Dermis blood vessel endothelial cell (primary cell): Measurements from ENCODE around the gene SHISA7. TPM values are rescaled to one million over a fixed set of nuclear protein-coding genes. Genes with fewer than 3 reads are reported as not detected.
A peak's percentile ranks its signal among the peaks of the same experiment; 100 is the strongest.
"Not testable (repeated sequence)": the region's sequence is repeated elsewhere in the genome, so short reads cannot be mapped to it uniquely, and the experiment has no call there.

Source experiments
- DNase-seq: peaks from one replicate; pipeline ENCODE4 v3.0.0; 2010
- total RNA-seq: library from RNA; depleted of rRNA; stranded (reverse); fragments of >200 nt; gene quantifications from 2 replicates; pipeline ENCODE4 v1.2.3, GENCODE V29; 2014

The SHISA7 gene
- total RNA-seq, 1 donor from 2014 or later: not detected

DNA sequence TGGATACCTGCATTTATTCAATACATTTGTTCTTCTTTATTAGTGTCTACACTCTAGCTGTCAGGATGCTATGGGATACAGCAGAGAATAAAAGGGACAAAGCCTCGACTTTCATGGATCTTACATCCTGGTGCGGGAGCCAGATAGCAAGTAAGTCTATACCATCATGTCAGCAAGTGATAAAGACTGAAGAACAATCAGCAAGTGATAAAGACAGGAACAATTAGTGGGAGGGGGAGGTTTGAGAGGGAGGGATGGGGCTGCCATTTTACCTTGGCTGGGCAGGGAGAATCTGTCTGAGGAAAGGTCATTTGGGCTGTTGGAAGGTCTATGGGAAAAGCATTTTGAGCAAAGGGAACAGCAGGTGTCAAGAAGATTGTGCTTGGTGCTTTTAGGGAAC lies 32.9 kb downstream of the SHISA7 start:
- DNase-seq: no peak

DNA sequence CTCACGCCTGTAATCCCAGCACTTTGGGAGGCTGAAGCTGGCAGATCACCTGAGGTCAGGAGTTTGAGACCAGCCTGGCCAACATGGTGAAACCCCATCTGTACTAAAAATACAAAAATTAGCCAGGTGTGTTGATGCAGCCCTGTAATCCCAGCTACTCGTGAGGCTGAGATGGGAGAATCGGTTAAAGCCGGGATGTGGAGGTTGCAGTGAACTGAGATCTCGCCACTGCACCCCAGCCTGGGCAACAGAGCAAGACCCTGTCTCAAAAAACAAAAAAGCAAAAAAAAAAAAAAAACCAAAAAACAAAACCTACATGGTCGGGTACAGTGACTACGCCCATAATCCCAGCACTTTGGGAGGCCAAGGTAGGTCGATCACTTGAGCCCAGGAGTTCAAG lies 33.9 kb downstream of the SHISA7 start:
- not testable (repeated sequence) for DNase-seq

DNA sequence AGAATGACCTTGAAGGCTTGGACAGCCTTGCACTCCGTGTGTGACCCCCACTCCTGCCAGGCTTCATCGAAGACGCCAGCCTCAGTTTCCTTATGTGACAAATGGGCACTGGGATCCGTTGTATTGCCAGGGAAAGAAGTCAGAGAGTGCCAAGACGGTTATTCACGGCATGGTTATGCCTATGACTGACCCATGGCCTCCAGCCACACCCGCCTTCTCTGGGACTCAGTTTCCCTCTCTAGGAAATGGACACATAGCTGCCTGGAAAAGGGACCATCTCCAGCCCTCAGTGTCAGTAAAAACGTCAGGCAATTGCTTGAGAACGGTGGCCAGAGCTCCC lies 34.6 kb downstream of the SHISA7 start:
- no peak for DNase-seq

DNA sequence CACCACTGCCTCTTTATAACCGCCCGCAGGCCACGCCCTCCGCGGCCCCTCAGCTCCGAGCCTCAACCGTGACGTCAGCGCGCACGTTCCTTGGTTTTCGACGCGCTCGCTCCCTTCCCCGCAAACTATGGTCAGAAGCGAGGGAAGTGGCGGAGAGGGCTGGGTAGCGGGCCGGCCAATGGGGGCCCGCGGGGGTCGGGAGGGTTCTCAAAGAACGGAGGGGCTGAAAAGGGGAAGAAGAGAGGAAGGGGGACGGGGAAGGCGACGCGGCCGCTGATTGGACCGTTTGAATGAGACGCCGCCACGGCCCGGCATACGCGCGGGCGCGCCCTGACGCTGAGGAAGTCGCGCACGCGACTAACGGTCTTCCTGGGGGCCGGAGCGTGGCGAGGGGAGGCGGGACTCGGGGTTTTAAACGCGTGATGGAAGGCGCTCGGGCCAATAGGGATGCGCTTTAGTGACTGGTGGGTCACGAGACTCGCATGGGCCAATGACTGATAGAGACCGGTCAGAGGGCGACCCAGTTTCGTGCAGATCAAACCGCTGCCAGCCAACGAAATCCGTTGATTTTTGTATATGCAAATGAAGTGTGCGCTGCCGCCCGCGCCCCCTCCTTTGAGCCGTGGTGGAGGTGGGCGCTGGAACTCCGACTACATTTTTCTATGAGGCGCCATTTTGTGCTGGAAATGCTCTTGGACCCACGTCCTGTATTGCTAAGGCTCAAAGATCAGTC lies 35.1 kb downstream of the SHISA7 start:
- peak; percentile 100 for DNase-seq

DNA sequence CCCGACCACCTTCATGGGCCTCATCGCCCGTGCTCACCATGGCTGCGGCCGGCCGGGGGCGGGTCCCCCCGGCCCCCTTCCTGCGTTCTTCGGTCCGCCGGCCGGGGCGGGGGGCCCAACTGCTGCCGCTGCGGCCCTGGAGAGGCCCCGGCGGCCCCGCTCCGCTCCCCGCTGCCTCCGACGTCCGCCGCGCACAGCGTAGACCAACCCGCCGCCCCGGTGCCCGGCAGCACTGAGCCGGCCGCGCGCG lies 35.6 kb downstream of the SHISA7 start, which contains the start of gene UBE2S:
Gene UBE2S (minus strand): TSS at position 239 of the 250 bp plus-strand sequence. CDS start 199 bp downstream, at position 40.
- not testable (repeated sequence) for DNase-seq

DNA sequence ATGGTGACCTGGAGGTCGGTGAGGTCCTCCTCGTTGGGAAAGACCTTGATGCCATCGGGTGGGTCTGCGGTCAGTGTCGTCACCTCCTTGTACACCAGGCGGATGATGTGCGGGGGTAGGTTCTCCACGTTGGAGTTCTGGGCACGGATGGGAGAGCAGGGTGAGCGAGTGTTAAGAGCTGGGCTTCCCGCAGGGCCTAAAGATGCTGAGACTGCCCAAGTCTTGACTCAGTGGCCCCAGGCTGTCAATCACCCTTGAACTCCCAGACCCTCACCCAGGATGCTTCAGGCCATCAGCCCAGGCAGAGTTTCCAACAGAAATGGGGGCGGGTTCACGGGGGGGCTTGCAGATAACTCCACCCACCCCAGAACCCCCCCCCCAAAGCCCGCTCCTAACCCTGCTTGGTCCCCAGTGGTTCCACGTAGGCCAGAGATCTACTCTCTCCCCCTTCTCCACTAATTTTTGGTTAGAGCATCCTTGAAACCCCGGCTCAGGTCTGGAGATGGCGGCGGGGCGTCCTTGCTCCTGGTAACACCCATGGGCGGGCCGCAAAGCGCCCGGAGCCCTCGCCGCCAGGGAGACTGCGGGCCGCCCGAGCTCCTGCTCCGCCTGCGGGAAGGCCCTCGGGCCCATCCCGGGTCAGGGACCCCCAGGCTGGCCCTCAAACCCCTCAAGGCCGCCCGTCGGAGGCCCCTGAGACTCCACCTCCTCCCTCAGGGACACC lies 36.1 kb downstream of the SHISA7 start:
- DNase-seq: peak; percentile 56

DNA sequence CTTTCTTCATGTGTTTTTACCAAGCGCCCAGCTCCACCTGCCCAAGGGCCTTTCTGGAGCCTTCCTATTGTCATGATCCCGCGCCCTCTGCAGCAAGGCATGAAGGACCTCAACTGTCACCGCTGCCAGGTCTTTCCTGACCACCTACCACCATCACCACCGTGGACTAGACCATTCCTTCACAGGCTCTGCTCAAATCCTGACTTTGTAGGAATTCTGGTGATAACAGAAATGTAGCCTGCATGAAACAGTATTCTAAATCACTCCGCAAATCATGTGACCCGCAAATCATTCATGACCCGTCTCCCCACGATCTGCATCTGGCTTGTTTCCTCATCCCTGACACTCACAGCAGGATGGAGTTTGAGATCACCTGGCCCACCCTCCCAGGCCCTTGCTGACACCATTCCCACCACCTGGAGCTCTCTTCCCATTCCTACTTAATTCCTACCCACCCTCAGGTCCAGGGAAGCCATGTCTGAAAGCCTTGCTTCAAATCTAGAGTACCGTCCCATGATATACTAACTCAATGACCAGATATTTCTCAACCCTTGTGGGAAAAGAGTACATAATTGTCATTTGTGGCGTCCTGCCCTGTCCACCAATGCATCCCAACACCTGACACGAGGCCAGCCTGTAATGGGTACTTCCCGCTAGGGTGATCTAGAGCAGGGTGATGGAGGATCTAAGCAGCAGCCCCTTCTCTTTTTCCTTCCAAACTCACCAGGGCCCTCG lies 36.8 kb downstream of the SHISA7 start:
- DNase-seq: no peak

DNA sequence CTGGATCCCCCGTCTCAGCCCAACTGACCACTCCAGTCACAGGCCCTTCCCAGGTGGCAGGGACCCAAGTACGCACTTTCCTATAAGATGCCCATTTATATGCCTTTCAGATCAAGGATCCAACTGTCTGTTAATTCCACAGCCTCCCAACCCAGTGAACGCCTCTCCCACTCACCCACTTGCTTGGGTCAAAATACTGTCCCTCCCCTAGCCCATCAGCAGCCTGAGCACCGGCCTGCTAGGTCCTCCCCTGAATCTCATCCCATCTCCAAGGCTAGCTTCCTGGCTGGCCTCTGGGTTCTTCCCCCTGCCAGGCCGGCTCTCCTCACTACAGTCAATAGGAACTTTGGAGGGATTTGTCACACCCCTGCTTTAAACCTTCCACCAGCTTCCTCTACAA lies 37.5 kb downstream of the SHISA7 start:
- DNase-seq: no peak

DNA sequence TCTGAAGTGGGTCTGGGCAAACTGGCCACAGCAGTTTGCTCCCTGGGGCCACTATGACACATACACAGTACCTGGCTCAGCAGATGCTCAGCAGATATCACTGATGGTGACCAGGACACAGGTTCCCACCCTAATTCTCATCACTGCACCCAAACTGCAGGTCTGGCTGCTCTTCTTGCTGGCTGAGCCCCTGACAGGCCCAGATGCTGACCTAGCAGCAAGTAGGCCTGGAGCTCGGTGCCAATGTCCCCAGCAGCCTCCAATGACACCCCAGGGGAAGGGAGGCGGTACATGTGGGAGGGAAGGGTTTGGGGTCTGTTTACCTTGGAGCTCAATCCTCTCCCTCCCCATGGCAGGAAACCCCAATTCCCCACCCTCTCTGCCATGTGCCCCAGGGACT lies 40.6 kb downstream of the SHISA7 start:
- no peak for DNase-seq

DNA sequence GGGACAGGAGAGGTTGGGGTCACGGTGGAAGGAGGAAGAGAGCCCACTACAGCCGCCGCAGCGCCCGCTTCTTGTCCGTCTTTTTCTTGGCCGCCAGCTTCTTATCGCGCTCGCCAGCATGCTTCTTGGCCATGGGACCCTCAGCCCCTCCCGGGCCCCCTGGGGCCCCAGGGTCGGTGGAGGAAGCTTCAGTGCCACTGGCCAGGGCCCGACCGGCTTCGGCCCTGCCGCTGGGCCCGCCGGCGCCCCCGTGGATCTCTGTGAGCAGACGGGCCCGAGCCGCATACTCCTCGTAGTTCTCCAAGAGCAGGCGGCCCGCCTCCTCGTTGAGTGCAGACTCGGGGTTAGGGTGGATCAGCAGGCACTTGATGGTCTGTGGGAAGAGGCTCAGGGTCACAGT lies 41.7 kb downstream of the SHISA7 start:
- DNase-seq: not testable (repeated sequence)

DNA sequence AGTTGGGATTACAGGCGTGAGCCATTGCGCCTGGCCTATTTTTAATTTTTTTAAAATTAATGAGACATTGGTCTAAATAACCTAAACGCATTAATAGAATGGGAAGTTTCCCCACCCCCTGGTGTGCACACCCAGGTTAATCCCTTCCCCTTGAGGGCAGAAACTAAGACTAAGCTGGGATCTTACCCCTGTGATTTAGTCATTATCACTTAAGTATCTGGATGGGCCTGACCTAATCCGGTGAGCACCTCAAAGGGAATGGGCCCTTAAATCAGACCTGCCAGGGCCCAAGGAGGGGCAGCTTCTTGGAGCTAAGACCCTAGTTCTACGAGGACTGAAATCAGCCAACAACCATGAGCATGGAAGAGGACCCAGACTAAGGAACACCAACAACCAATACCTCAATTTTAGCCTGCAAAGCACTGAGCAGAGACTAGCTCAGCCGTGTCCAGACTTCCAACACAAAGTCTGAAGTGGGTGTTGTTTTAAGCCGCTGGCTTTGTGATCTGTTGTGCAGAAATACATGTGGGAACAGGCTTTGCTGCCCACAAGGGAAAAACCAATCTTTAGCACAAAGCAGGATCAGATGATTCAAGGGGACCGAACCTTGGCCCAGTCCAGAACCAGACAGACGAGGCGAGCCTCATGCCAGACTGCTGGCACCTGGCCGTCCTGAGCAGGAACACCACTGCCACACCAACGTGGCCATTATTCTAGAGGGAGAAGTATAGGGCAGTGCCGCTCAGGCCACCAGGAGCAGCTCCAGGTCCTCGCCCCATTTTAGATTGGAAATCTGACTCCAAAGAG lies 42.6 kb downstream of the SHISA7 start:
- DNase-seq: no peak

DNA sequence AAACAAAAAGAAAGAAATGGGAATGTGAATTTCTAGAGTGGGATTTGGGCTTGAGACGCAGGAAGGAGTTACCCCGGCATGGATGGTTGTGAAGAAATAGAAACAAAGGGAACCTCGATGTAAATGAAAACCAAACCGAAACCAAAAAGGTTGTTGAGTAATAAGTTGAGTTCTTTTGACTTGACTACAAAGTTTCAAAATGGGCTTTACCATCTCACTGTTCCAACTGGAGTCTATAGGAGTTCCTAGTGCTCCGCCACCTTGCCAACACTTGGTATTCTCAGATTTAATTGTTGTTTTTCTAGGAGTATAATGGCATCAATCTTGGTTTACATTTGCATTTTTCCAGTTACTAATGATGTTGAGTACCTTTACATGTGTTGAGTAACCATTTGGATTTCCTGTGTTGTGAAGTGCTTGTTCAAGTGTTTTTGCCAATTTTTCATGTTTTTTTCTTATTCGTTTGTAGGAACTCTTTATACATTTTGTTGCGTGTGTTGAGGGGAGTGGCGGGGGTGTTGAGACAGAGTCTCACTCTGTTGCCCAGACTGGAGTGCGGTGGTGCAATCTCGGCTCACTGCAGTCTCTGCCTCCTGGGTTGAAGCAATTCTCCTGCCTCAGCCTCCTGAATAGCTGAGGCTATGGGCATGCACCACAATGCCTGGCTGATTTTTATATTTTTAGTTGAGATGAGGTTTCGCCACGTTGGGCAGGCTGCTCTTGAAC lies 44.7 kb downstream of the SHISA7 start:
- no peak for DNase-seq

DNA sequence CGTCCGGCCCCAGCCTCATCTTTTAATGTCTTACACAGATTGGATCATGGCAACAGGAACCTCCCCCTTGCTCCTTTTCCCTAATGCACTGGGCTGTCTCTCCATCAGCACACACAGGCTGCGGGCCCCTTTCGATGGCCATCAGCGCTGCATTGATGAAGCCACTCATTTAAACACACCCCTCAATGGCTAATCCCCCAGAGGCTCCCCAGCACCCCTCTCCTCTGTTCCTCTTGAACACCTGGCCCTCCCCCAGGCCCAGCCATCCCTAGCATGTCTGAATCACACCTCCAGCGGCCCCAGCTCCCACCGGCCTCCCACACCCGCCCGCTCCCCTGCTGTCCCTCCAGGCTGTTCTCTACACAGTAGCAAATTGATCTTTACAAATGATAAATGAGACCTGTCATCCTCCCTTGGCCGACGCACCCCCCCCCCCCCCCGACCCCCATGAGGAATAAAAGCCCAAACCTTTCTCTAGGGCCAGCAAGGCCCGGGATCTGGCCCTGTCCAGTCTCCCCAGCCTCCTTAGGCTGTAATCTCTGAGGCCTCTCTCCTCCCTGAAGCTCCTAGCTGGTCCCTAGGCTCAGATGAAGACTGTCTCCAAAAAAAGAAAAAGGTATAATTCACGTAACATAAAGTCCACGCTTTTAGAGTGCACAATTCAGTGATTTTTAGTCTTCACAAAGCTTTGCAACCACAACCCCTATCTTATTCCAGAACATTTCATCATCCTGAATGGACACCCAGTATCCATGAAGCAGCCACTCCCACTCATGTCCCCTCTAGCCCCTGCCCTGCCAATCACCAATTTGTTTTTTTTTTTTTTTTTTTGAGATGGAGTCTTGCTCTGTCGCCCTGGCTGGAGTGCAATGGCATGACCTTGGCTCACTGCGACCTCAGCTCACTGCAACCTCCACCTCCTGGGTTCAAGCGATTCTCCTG lies 50.0 kb downstream of the SHISA7 start:
- DNase-seq: no peak

DNA sequence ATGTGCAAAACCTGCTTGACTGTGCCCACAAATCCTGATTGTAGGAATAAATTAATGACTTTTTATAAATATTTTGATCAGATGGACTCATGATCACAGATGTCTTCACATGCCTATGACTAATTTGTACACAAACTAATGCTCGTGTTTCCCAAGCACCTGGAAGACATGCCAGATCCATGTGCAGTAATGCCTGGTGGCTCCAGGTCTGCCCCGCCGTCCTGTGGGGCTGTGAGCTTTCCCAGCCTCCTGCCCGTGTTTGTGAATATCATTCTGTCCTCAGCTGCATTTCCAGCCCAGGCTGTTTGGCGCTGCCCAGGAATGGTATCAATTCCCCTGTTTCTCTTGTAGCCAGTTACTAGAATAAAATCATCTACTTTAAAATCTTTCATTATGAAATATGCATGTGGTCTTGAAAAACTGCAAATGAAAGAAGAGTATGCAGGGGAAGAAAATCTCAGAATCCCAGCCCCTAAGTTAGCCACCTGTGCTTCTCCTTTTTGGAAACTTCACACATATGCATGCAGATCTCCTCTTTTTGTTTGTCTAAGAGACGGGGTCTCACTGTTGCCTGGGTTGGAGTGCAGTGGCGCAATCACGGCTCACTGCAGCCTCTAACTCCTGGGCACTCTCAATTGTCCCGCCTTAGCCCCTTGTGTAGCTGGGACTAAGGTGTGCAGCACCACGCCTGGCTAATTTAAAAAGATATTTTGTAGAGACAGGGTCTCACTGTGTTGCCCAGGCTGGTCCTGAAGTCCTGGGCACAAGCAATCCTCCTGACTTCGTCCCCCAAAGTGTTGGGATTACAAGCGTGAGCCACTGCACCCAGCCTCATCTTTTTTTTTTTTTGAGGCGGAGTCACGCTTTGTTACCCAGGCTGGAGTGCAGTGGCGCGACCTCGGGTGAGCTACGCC lies 51.1 kb downstream of the SHISA7 start:
- no peak for DNase-seq

DNA sequence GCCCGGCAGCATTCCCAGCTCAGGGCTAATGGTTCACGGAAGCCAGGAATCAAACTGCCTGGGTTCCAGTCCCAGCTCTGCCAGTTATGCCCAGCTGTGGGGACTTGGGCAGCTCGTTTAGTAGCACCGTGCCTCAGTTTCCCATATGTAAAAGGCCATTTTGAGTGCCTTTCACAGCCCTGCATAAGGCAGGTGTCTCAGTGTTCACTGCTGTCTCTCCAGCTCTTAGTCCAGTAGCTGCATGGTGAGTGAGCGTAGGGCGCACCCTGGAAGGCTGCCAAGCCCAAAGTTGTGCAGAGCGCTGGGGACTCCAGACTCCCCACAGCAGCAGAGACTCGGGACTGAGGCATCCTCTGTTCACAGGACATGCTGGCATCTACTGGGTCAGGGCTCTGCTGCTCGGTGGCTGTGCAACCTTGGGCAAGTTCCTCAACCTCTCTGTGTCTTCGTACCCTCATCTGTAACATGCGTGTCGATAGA lies 51.9 kb downstream of the SHISA7 start:
- no peak for DNase-seq

DNA sequence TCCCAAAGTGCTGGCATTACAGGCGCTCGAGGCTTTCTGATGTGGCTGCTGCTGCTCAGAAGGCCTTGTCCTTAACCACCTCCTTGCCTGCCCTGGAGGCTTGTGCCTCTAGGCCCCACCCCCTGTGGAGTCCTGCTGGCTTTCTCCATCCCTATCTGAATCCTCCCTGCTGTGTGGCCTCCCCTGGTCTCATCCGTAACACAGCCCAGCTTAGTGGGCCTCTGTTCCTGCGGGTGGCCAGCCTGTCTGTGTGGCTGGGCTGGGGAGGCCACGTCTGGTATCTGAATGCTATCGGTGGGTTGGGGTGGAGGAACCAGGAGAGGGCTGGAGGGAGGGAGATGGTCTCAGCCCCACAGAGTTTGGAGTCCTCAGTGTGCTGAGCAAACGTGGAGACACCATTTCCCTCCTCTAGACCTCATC lies 52.6 kb downstream of the SHISA7 start:
- DNase-seq: no peak

DNA sequence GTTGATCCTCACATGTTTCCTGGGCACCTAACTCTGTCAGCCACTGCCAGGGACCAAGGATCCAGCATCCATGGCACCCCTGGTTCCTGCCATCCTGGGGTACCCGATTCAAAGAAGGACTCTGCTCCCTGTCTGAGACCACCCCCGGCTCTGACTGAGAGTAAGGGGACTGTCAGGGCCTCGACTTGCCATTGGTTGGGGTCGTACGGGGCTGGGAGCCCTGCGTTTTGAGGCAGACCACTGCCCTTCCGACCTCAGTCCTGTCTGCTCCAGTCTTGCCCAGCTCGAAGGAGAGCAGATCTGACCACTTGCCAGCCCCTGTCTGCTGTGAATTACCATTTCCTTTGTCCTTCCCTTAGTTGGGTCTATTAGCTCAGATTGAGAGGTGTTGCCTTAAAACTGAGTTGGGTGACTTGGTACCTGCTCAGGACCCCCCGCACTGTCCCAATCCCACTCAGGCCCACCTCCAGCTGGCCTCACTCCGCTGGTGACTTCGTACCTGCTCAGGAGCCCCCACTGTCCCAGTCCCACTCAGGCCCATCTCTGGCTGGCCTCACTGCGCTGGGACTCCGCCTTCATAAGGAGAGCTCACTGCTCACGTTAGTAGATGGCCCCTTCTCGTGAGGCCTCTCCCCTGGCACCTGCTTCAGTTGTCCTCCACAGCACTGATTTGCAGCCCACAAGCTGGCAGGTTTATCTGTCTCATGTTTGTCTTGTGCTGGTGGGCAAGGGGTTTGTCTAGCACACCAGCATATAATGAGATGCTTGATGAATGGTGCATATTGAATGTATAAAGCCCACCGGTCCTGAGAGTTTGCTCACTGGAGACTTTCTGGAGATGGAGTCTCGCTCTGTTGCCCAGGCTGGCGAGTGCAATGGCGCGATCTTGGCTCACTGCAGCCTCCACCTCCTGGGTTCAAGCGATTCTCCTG lies 53.4 kb downstream of the SHISA7 start:
- DNase-seq: no peak

DNA sequence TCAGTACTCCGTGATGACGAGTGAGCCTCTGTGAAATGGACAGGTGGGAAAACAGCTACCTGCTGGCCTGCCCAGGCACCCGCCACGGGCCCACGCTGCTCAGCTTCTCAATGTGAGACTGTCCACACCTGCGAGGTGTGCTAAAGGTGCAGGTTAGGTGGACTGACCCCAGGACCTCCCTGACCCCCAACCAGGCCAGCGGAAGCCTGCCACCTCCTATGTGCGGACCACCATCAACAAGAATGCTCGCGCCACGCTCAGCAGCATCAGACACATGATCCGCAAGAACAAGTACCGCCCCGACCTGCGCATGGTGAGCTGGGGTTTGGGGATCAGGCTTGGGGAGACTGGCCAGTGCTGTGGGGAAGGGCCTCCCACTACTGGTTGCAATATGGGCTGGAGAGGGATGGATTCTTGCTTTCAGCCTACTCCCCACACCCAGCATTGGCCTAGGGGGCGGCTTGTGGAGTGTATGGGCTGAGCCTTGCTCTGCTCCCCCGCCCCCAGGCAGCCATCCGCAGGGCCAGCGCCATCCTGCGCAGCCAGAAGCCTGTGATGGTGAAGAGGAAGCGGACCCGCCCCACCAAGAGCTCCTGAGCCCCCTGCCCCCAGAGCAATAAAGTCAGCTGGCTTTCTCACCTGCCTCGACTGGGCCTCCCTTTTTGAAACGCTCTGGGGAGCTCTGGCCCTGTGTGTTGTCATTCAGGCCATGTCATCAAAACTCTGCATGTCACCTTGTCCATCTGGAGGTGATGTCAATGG lies 55.2 kb downstream of the SHISA7 start:
- DNase-seq: no peak
